Stimulated activated CD4-positive, alpha-beta T cell treated with anti-CD3 and anti-CD28 coated beads, Interleukin-1b, Interleukin-23, amount 100 ng/mL, for 1 hour (primary cell): ENCODE results near the gene EMP1.

ENCODE experiments used
- DNase-seq, 2 donors: peaks; one replicate each; pipeline ENCODE4 v3.0.0-alpha.2; 2020; ENCODE audit warnings: low read depth in 2 of 2

Gene EMP1

GRCh38 chr12:13197526-13198143 is 1.1 kb downstream of the EMP1 start:
- DNase-seq = no peak

DNA sequence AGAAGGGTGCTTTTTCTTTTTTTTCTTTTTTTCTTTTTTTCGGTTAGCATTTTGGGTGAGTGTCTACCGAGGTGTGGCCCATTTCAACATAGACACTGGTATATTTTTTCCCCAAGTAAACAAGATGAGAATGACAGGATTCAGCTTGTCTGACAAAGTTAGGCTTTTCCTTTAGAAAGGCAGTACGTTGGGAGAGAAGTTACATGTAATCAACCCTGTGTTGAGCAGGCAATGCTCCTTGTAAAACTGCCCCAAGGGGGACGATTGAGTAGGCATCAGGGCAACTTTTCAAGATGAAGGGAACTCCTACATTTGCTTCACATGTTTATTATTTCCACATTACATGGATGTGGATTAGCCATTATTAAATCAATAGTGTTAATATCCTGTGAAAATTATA is 1.7 kb downstream of the EMP1 start:
- DNase-seq = no peak

GRCh38 chr12:13198876-13199275 is 2.4 kb downstream of the EMP1 start:
- no peak for DNase-seq

- no peak for DNase-seq
Observed at GRCh38 chr12:13199592-13199991, 3.1 kb downstream of the EMP1 start.

DNA sequence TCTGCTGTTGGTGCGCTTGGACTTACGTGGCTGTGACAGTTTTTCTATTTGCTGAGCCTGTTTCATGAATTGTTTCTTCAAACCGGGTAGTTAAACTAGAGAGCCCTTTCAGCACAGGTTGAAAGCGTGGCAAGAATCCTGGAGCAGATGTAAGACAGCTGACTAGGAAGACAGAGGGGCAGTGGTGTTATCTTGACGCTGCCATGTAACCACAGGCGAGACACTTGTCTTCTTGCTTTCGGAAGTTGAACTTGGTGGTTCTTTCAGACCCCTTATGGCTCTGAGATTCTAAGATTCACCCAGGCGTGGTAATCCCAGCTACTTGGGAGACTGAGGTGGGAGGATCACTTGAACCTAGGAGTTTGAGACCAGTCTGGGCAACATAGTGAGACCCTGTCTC is 4.3 kb downstream of the EMP1 start:
- no peak for DNase-seq

DNA sequence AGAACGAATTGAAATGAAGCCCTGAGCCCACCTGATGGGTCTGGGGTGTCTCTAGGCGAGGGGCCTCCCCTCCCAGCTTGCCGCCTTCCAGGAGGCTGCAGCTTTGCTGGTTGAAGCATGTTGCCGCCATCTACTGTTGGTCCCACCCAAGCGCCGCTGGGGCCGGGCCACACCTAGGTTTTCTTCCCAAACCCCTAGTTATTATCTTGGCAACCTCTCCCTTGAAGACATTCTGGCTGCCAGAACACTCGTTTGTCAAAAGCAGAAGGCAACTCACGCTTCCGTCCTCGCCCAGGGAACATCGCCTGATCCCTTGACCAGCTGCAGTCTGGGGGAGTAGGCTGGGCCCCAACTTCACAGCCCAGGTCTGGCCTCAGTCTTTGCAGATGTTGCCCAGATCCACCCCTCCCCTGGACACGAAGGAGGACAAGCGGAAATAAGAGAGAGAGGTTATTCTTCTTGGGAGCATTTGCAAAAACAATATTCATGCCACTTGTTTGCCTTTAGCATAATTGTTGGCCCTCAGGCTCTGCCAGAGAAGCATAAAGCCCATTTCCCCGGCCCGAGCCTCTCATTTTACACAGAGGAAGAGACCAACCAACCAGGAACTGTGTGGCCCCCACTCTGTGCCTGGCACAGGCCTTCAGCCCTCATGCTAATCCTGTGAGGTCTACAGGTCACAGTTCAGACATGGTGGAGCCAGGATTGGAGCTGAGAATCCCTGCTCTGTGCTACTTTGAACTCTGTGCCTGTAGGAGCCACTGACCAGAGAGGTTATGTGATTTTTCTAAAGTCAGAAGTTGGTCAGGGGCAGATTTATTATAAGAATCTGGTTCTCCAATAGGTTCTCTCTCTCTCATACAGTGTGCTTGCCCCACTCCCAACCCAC is 6.8 kb downstream of the EMP1 start:
- no peak for DNase-seq

- DNase-seq = no peak
Observed at GRCh38 chr12:13204428-13204827, 7.9 kb downstream of the EMP1 start.

- no peak for DNase-seq
Observed at GRCh38 chr12:13205809-13206559, 9.5 kb downstream of the EMP1 start.

GRCh38 chr12:13206560-13206897 is 10.0 kb downstream of the EMP1 start:
- DNase-seq = no peak

DNA sequence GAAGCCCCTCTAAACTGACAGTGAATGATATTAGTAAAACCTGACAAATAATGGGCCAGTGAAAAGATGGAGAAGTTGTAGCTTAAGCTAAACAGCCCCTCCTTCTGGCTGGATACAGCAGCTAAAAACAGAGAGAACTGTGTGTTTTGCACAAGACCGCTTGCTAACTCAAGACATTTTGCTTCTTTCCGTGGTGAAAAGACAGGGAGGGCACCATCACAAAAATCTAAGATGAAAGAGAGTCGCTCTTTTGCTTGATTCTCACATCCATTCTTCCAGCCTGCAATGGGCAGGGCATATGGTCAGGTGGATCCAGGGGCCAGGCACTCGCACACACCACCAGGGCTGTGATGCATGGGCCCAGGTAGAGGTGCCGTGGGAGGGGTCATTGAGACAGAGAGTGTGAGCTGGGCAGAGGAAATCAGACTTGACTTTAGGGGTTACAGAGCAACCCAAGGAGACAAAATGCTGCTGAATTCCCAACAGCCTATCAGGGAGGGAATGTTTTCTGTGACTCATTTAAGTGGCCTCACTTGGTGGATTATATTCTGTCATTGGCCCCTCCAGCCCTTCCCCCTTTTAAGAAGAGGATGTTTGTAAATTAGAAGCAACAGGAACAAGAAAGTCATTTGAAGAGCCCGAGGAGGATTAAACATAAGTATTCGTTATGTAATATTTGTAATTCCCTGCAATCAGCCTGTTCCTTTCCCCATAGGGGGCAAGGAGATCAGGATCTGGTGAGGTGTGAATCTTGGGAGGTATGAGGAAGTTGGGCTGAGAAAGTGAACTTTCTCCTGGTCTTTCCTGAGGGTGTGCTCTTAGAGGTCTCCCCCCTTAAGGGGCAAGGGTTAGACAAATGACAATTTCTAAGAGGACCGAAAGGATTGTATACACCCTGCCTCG is 12.3 kb downstream of the EMP1 start:
- DNase-seq = no peak

GRCh38 chr12:13209436-13210235 is 13.1 kb downstream of the EMP1 start:
- no peak for DNase-seq

GRCh38 chr12:13210236-13211190 is 14.0 kb downstream of the EMP1 start:
- DNase-seq = no peak

- no peak for DNase-seq
Observed at GRCh38 chr12:13211191-13211858, 14.8 kb downstream of the EMP1 start.

DNA sequence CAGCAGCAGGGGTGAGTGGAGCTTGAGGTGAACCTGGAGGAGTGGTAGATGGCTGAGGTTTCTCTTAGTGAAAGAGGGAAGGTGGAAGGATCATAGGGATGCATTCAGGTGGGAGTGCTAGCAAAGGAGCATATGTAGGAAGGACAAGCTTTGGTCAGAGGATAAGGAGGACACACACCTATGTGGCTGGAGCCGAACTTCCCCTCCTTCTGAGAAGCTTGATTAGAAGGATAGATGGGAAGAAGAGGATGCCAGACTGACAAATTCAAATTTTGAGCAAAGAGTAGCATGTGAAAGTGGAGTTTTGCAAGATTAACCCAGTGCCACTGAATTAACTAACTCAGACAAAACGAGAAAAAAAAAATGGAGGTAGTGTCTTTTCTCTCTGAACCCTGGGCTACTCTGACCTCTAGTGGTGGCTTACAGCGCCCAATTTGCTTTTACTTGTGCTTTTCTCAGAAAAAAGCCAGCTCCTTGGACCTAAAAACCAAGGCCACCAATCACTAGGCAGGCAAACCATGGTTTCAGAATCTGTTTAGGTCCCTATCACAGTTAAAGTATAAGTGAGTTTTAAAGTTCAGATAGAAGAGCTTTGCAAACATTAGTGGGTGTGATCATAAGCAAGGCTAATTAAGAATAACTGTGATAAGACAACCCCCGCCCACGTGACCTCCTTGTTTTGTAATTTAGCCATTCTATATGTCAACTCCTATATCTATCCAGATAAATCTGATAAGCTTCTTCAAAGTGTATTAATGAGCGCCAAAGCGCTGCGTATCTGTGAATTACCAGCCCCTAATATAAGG is 15.5 kb downstream of the EMP1 start:
- DNase-seq = peak; percentile 36 to 37

DNA sequence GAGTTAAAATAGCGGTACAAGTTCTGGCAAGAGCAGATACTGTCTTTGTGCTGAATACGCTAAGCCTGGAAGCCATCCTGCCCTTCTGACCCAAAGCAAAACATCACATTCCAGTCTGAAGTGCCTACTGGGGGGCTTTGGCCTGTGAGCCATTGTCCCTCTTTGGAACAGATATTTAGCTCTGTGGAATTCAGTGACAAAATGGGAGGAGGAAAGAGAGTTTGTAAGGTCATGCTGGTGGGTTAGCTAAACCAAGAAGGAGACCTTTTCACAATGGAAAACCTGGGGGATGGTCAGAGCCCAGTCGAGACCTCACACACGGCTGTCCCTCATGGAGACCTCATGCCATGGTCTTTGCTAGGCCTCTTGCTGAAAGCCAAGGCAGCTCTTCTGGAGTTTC is 18.5 kb downstream of the EMP1 start:
- no peak for DNase-seq

DNA sequence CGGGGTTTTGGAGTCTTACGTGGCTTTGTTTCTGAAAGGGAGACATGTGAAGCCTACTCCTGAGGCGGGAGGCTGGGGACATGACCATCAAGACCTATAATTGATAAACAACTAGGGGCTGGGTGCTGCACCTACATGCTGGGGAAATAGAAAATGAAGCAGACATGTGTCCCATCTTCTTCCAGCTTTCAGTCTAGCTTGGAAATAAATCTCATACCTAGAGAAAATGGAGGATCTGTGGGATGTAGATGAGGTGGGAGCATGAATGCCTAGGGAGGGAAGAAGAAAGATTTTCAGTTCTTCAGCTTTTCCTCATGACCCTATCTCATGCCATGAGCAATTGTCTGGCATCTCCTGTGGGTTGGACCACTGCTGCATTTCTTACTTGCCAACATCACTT is 22.1 kb downstream of the EMP1 start:
- no peak for DNase-seq

DNA sequence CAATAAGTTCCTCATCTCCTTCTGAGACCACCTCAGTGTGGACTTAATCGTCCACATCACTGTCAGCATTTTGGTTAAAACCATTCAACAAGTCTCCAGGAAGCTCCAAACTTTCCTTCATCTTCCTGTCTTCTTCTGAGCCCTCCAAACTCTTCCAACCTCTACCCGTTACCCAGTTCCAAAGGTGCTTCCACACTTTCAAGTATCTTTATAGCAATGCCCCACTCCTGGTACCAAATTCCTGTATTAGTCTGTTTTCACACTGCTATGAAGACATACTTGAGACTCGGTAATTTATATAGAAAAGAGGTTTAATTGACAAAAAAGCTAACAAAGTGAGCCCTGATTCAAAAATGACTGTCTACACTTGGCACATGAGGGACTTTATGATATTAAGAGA is 22.8 kb downstream of the EMP1 start:
- no peak for DNase-seq

DNA sequence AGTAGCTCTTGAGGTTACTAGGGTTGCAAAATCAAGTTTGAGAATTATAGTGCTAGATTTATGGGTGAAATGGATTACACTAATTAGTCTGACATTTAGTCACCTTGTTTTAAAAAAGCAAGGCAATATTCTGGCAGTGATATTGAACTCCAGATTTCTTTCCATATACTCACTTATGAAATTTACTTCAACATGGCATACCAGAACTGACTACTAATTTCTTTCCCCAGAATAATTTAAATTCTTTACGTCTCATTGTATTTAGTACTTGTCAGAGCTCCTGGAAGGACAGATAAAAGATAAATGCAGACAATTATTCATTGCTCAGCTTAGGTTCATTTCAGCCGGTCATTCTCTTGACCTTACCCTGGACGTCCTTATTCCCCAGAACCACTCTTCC is 24.3 kb downstream of the EMP1 start:
- DNase-seq = no peak
